SK-N-SH treated with all-trans-retinoic acid at 6 μM for 48 hours (cell line): ENCODE data around the gene RSPH4A.

Experiments used
- ISL1 ChIP-seq: fragments of 250-450 bp; sonication (Bioruptor Pico); IDR thresholded peaks from 2 replicates; pipeline ENCODE4 v2.1.2; 2022; ENCODE audit warnings: mild to moderate bottlenecking, moderate library complexity
- ZFP3 ChIP-seq: fragments of 250-450 bp; sonication (Bioruptor Pico); IDR thresholded peaks from 2 replicates; pipeline ENCODE4 v1.5.0; 2020; ENCODE audit warnings: mild to moderate bottlenecking, moderate library complexity

DNA sequence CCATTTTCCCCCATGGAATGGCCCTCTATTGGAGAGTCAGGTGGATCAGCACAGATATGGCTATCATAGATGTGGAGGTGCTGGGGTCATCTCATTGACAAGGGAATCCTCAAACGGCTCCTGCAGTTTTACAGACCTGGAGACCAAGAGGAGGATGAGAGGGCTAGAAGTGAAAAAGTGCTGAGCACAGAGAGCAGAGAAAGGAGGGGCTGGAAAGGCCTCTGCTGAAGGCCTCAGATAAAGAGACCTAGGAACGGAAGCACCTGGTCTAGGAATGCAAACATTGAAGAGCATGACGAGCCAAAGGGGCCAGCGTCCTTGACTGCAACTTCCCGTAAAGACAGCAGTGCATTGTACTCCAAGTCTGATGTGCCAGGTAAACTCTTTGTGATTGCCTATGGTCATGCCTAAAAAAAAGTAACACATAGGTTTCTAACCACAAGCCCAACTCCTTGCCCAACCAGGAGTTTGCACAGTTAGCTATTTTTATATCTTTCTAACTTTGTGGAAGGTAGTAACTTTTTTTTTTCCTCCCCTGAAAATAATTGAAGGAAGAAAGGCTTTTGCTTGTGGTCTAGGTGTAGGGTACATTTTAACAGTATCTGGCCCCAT lies 15.2 kb downstream of the RSPH4A start:
- no peak for TF ChIP-seq ZFP3
- no peak for TF ChIP-seq ISL1 (CRISPR knock-in tag)
